CD4-positive, alpha-beta T cell treated with Interleukin-12 subunit alpha and Interleukin-12 subunit beta, for 1 hour (primary cell): ENCODE measurements around the gene TNNT3.

Experiments used
- DNase-seq: peaks from one replicate; pipeline ENCODE4 v3.0.0-alpha.2; 2020

The TNNT3 gene

GRCh38 chr11:1964348-1964747 lies 44.8 kb downstream of the TNNT3 start:
- DNase-seq = no peak

- DNase-seq = no peak
Measured at GRCh38 chr11:1964955-1965354, 45.5 kb downstream of the TNNT3 start.

GRCh38 chr11:1966531-1966930 lies 47.0 kb downstream of the TNNT3 start:
- DNase-seq = no peak

- no peak for DNase-seq
Measured at GRCh38 chr11:1967641-1968225, 48.2 kb downstream of the TNNT3 start.

- DNase-seq = no peak
Measured at GRCh38 chr11:1968454-1969002, 49.0 kb downstream of the TNNT3 start.

- no peak for DNase-seq
Measured at GRCh38 chr11:1969035-1969434, 49.5 kb downstream of the TNNT3 start.

GRCh38 chr11:1969776-1970175 lies 50.3 kb downstream of the TNNT3 start:
- DNase-seq = no peak

GRCh38 chr11:1970956-1971355 lies 51.5 kb downstream of the TNNT3 start:
- DNase-seq = no peak

GRCh38 chr11:1975185-1975584 lies 55.7 kb downstream of the TNNT3 start:
- DNase-seq = no peak

GRCh38 chr11:1978720-1979473 lies 59.4 kb downstream of the TNNT3 start:
- DNase-seq = no peak

- no peak for DNase-seq
Measured at GRCh38 chr11:1979607-1980006, 60.1 kb downstream of the TNNT3 start.

- no peak for DNase-seq
Measured at GRCh38 chr11:1982873-1983600, 63.5 kb downstream of the TNNT3 start.

- no peak for DNase-seq
Measured at GRCh38 chr11:1983601-1983961, 64.1 kb downstream of the TNNT3 start.

GRCh38 chr11:1987024-1987423 lies 67.5 kb downstream of the TNNT3 start:
- DNase-seq = no peak

GRCh38 chr11:1988174-1988573 lies 68.7 kb downstream of the TNNT3 start:
- no peak for DNase-seq
